HG03442 (cell line): ENCODE results near the gene ALKBH4.
"Not testable (repeated sequence)": the region's sequence is repeated elsewhere in the genome, so short reads cannot be mapped to it uniquely, and the experiment has no call there.

Experiments used
- ATAC-seq: cut with Tn5 transposase; IDR thresholded peaks from one replicate; pipeline ENCODE4 v1.9.1; 2021; ENCODE audit warnings: mild to moderate bottlenecking, moderate library complexity; ENCODE audit not compliant: unreplicated experiment

The ALKBH4 gene

GRCh38 chr7:102455596-102455995 is 9.1 kb downstream of the ALKBH4 start:
- ATAC-seq: no peak

GRCh38 chr7:102454932-102455331 is 9.7 kb downstream of the ALKBH4 start:
- not testable (repeated sequence) for ATAC-seq

GRCh38 chr7:102454468-102454867 is 10.2 kb downstream of the ALKBH4 start:
- ATAC-seq: no peak

- no peak for ATAC-seq
These were observed 11.3 kb downstream of the ALKBH4 start for GRCh38 chr7:102453319-102453718.

GRCh38 chr7:102452451-102452850 is 12.2 kb downstream of the ALKBH4 start:
- no peak for ATAC-seq

GRCh38 chr7:102451371-102452054 is 13.2 kb downstream of the ALKBH4 start:
- ATAC-seq: no peak

- peak; percentile 52 for ATAC-seq
These were observed 14.4 kb downstream of the ALKBH4 start for GRCh38 chr7:102450242-102450641.

GRCh38 chr7:102449136-102449535 is 15.5 kb downstream of the ALKBH4 start:
- no peak for ATAC-seq

- no peak for ATAC-seq
These were observed 17.4 kb downstream of the ALKBH4 start for GRCh38 chr7:102447311-102447710.

- no peak for ATAC-seq
These were observed 18.1 kb downstream of the ALKBH4 start for GRCh38 chr7:102446387-102447156.

GRCh38 chr7:102445674-102446071 is 19.0 kb downstream of the ALKBH4 start:
- ATAC-seq: no peak

GRCh38 chr7:102444961-102445673 is 19.5 kb downstream of the ALKBH4 start:
- ATAC-seq: peak; percentile 49

GRCh38 chr7:102439963-102440795 is 24.5 kb downstream of the ALKBH4 start:
- no peak for ATAC-seq

- no peak for ATAC-seq
These were observed 28.5 kb downstream of the ALKBH4 start for GRCh38 chr7:102436118-102436517.

- no peak for ATAC-seq
These were observed 30.6 kb downstream of the ALKBH4 start for GRCh38 chr7:102434039-102434486.

- ATAC-seq: peak; percentile 60
These were observed 31.2 kb downstream of the ALKBH4 start, which contains the start of gene ORAI2 for GRCh38 chr7:102433219-102434038. ORAI2 (plus strand) TSS chr7:102433575; CDS start chr7:102438957, 5,382 bp downstream.

- ATAC-seq: peak; percentile 12
These were observed 32.0 kb downstream of the ALKBH4 start for GRCh38 chr7:102432442-102433218.

GRCh38 chr7:102431617-102432298 is 32.9 kb downstream of the ALKBH4 start:
- peak; percentile 29 for ATAC-seq
